ENCODE measurements around the gene FOXS1. TPM values are rescaled to one million over a fixed set of nuclear protein-coding genes. Genes with fewer than 3 reads are reported as not detected.

The FOXS1 gene
- total and polyA plus RNA-seq, 2 experiments from 2014 or later, result 0.26 TPM; not detected in 1

GRCh38 chr20:31872406-31872805, 27.0 kb upstream of the FOXS1 start (continued):
- TF ChIP-seq, protein P1, sequence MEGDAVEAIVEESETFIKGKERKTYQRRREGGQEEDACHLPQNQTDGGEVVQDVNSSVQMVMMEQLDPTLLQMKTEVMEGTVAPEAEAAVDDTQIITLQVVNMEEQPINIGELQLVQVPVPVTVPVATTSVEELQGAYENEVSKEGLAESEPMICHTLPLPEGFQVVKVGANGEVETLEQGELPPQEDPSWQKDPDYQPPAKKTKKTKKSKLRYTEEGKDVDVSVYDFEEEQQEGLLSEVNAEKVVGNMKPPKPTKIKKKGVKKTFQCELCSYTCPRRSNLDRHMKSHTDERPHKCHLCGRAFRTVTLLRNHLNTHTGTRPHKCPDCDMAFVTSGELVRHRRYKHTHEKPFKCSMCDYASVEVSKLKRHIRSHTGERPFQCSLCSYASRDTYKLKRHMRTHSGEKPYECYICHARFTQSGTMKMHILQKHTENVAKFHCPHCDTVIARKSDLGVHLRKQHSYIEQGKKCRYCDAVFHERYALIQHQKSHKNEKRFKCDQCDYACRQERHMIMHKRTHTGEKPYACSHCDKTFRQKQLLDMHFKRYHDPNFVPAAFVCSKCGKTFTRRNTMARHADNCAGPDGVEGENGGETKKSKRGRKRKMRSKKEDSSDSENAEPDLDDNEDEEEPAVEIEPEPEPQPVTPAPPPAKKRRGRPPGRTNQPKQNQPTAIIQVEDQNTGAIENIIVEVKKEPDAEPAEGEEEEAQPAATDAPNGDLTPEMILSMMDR (conservative IDR thresholded peaks at IDR 0.05; ENCODE audit: low read depth in 2 of 2), result no peak
- no peak for TF ChIP-seq NANOG (IDR thresholded peaks at IDR 0.05; ENCODE audit: borderline replicate concordance)

DNA sequence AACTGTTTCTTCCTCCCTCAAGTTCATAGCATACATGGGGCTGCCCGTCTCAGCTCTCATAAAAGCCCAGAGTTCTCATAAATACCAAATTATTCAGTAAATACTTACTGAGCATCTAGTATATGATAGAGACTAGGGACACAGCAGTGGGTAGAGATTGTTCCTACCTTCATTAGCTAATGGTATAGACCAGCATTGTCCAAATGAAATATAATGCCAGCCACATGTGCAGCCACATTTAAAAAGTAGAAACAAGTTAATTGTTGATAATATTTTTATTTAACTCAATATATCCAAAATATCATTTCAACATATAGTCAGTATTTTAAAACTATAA, 26.2 kb upstream of the FOXS1 start:
- no peak for ATAC-seq
- H3K9me3 Mint-ChIP-seq, result peaks cover 32% of the 10 kb centered on the region
- Histone ChIP-seq H3K4me3 (peak overlapping the region; percentile 95; the same call in 1 of the 2 replicates), H4K20me1 (replicated peaks; ENCODE audit: insufficient read depth) (no peaks in the 10 kb centered on the region; the same call in 1 of the 2 replicates), H3K79me2 (replicated peaks; ENCODE audit: insufficient read depth) (no peaks in the 10 kb centered on the region), H3K4me1 (ENCODE audit: insufficient read depth) (peaks cover 14% of the 10 kb centered on the region; the same call in 1 of the 2 replicates), H2AFZ (no peak overlapping the region), H3F3A (replicated peaks; ENCODE audit: low read depth) (peaks cover 7% of the 10 kb centered on the region; the same call in 1 of the 2 replicates), H3K4me2 (no peak overlapping the region; the same call in 1 of the 2 replicates), H3K36me3 (ENCODE audit: insufficient read depth) (no peaks in the 10 kb centered on the region), H3K27ac (ENCODE audit: low read depth) (no peak overlapping the region), H3K9me2 (ENCODE audit: insufficient read depth) (no peaks in the 10 kb centered on the region), H3K27me3 (ENCODE audit: insufficient read depth) (peaks cover 59% of the 10 kb centered on the region)
- H3K4me3 Mint-ChIP-seq, result 0 out of 3 replicates have a peak overlapping the region, but pooled peaks have one; percentile 76
- DNase-seq (ENCODE audit: low spot score), result no peak
- H3K36me3 Mint-ChIP-seq (ENCODE audit: low read depth), result no peaks in the 10 kb centered on the region; the same call in 2 of the 3 replicates
- no peak overlapping the region for H3K27ac Mint-ChIP-seq
- peaks cover 9% of the 10 kb centered on the region; the same call in 2 of the 3 replicates for H3K4me1 Mint-ChIP-seq
- TF ChIP-seq ZNF331 (CRISPR knock-in tag; IDR thresholded peaks at IDR 0.05; ENCODE audit: low read depth), result no peak
- TF ChIP-seq ZNF114 (CRISPR knock-in tag; IDR thresholded peaks at IDR 0.05), result no peak
- TF ChIP-seq, protein P2, sequence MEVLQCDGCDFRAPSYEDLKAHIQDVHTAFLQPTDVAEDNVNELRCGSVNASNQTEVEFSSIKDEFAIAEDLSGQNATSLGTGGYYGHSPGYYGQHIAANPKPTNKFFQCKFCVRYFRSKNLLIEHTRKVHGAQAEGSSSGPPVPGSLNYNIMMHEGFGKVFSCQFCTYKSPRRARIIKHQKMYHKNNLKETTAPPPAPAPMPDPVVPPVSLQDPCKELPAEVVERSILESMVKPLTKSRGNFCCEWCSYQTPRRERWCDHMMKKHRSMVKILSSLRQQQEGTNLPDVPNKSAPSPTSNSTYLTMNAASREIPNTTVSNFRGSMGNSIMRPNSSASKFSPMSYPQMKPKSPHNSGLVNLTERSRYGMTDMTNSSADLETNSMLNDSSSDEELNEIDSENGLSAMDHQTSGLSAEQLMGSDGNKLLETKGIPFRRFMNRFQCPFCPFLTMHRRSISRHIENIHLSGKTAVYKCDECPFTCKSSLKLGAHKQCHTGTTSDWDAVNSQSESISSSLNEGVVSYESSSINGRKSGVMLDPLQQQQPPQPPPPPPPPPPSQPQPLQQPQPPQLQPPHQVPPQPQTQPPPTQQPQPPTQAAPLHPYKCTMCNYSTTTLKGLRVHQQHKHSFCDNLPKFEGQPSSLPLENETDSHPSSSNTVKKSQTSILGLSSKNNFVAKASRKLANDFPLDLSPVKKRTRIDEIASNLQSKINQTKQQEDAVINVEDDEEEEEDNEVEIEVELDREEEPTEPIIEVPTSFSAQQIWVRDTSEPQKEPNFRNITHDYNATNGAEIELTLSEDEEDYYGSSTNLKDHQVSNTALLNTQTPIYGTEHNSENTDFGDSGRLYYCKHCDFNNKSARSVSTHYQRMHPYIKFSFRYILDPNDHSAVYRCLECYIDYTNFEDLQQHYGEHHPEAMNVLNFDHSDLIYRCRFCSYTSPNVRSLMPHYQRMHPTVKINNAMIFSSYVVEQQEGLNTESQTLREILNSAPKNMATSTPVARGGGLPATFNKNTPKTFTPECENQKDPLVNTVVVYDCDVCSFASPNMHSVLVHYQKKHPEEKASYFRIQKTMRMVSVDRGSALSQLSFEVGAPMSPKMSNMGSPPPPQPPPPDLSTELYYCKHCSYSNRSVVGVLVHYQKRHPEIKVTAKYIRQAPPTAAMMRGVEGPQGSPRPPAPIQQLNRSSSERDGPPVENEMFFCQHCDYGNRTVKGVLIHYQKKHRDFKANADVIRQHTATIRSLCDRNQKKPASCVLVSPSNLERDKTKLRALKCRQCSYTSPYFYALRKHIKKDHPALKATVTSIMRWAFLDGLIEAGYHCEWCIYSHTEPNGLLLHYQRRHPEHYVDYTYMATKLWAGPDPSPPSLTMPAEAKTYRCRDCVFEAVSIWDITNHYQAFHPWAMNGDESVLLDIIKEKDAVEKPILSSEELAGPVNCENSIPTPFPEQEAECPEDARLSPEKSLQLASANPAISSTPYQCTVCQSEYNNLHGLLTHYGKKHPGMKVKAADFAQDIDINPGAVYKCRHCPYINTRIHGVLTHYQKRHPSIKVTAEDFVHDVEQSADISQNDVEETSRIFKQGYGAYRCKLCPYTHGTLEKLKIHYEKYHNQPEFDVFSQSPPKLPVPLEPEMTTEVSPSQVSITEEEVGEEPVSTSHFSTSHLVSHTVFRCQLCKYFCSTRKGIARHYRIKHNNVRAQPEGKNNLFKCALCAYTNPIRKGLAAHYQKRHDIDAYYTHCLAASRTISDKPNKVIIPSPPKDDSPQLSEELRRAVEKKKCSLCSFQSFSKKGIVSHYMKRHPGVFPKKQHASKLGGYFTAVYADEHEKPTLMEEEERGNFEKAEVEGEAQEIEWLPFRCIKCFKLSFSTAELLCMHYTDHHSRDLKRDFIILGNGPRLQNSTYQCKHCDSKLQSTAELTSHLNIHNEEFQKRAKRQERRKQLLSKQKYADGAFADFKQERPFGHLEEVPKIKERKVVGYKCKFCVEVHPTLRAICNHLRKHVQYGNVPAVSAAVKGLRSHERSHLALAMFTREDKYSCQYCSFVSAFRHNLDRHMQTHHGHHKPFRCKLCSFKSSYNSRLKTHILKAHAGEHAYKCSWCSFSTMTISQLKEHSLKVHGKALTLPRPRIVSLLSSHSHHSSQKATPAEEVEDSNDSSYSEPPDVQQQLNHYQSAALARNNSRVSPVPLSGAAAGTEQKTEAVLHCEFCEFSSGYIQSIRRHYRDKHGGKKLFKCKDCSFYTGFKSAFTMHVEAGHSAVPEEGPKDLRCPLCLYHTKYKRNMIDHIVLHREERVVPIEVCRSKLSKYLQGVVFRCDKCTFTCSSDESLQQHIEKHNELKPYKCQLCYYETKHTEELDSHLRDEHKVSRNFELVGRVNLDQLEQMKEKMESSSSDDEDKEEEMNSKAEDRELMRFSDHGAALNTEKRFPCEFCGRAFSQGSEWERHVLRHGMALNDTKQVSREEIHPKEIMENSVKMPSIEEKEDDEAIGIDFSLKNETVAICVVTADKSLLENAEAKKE (CRISPR knock-in tag; IDR thresholded peaks at IDR 0.05), result no peak
- TF ChIP-seq, protein P1 (conservative IDR thresholded peaks at IDR 0.05; ENCODE audit: low read depth in 2 of 2), result no peak
- TF ChIP-seq POLR2AphosphoS5 (IDR thresholded peaks at IDR 0.05; ENCODE audit: low read depth), result no peak
- H3K27me3 Mint-ChIP-seq (ENCODE audit: insufficient read depth, low read depth, poor library complexity), result peaks cover 35% of the 10 kb centered on the region
